ENCODE results near the gene RAD51B. TPM values are rescaled to one million over a fixed set of nuclear protein-coding genes. Genes with fewer than 3 reads are reported as not detected.

Gene RAD51B
- total RNA-seq, 1 experiment from 2014 or later = 16.7 TPM

DNA sequence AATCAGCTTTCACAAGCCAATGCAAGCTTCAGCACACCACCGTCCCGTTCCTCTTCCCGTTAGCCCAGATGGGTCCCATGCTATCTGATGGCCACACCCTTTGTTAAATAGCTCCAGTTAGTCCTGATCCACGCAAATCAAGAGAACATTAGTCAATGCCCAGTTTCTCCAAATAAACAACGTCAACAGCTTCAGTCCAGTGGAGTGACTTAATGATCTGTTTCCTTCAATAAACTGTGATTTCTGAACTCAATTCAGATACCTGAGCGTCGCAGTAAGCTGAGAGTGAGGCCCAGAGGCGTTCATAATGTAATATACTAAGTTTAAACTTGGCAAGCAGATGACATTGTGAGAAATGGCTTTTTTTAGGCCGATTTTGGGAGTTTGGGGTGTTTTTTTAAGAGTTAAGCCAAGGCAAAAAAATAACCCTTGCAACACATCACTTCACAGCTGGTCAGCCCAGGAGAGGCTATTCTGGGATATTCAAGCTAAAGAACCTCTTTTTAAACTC lies 861.0 kb downstream of the RAD51B start:
- H3K4me1 Mint-ChIP-seq = peaks cover 26 to 30% of the 10 kb centered on the region in 2 experiments
- TF ChIP-seq, protein P1, sequence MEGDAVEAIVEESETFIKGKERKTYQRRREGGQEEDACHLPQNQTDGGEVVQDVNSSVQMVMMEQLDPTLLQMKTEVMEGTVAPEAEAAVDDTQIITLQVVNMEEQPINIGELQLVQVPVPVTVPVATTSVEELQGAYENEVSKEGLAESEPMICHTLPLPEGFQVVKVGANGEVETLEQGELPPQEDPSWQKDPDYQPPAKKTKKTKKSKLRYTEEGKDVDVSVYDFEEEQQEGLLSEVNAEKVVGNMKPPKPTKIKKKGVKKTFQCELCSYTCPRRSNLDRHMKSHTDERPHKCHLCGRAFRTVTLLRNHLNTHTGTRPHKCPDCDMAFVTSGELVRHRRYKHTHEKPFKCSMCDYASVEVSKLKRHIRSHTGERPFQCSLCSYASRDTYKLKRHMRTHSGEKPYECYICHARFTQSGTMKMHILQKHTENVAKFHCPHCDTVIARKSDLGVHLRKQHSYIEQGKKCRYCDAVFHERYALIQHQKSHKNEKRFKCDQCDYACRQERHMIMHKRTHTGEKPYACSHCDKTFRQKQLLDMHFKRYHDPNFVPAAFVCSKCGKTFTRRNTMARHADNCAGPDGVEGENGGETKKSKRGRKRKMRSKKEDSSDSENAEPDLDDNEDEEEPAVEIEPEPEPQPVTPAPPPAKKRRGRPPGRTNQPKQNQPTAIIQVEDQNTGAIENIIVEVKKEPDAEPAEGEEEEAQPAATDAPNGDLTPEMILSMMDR (conservative IDR thresholded peaks at IDR 0.05) = no peak

More for the DNA sequence above, 861.0 kb downstream of the RAD51B start:
- Histone ChIP-seq H2BK15ac (ENCODE audit: low read depth, low read length) (no peak overlapping the region), H2BK12ac (ENCODE audit: insufficient read length, low read depth, low read length) (no peak overlapping the region), H3K23ac (ENCODE audit: insufficient read length, low read depth, low read length) (no peak overlapping the region), H2AFZ (ENCODE audit: low read length) (no peak overlapping the region), H3T11ph (ENCODE audit: low read length) (no peak overlapping the region), H2BK5ac (ENCODE audit: insufficient read length, low read length) (no peak overlapping the region), H3K23me2 (ENCODE audit: insufficient read length, low read depth, low read length, poor library complexity, severe bottlenecking) (no peaks in the 10 kb centered on the region), H3K56ac (ENCODE audit: insufficient read length, low read depth, low read length) (no peak overlapping the region), H3K27me3 (ENCODE audit: insufficient read depth, low read length) (no peaks in the 10 kb centered on the region), H3K9ac (ENCODE audit: extremely low read depth, insufficient read length, low read length) (no peak overlapping the region), H4K8ac (replicated peaks; ENCODE audit: insufficient read length, low read depth, low read length) (no peak overlapping the region), H3K4me1 (ENCODE audit: insufficient read depth, low read length) (peaks cover 5% of the 10 kb centered on the region), H3K79me2 (ENCODE audit: insufficient read depth, low read length) (no peaks in the 10 kb centered on the region), H3K18ac (ENCODE audit: insufficient read length, low read depth, low read length) (no peak overlapping the region), H3K27ac (ENCODE audit: insufficient read length, low read depth, low read length) (no peak overlapping the region), H2BK20ac (ENCODE audit: low read depth, low read length, poor library complexity, severe bottlenecking) (no peak overlapping the region), H3K4me2 (ENCODE audit: insufficient read depth, insufficient read length, low read length) (no peak overlapping the region), H3K9me3 (ENCODE audit: control insufficient read depth, low read depth, low read length) (no peaks in the 10 kb centered on the region), H2AK5ac (ENCODE audit: insufficient read length, low read length) (no peak overlapping the region), H4K91ac (ENCODE audit: insufficient read length, low read depth, low read length) (no peak overlapping the region), H3K14ac (ENCODE audit: insufficient read depth, low read length) (no peak overlapping the region), H2BK120ac (ENCODE audit: low read depth, low read length, poor library complexity, severe bottlenecking) (no peak overlapping the region), H4K20me1 (ENCODE audit: control insufficient read depth, insufficient read depth, insufficient read length) (no peaks in the 10 kb centered on the region), H3K79me1 (ENCODE audit: insufficient read depth, low read depth, low read length, poor library complexity, severe bottlenecking) (no peaks in the 10 kb centered on the region), H4K5ac (ENCODE audit: insufficient read length, low read depth, low read length) (no peak overlapping the region), H3K4ac (ENCODE audit: low read depth, low read length) (no peak overlapping the region)
- no peak overlapping the region for H3K27ac Mint-ChIP-seq
- no peaks in the 10 kb centered on the region; a peak in 1 of 7 replicates for H3K36me3 Mint-ChIP-seq (ENCODE audit: insufficient read depth in 1 of 3, low read depth in 3 of 3)
- no peaks in the 10 kb centered on the region for H3K27me3 Mint-ChIP-seq (ENCODE audit: low read depth)
- no peak overlapping the region for H3K4me3 Mint-ChIP-seq
- no peak for DNase-seq
- no CpG with 5 or more reads among the region's 9 CpGs for WGBS (ENCODE audit: extremely low coverage, insufficient read length, low lambda C conversion rate)
- no peaks in the 10 kb centered on the region for H3K9me3 Mint-ChIP-seq
